ENCODE results near the gene CYB561D2. TPM values are rescaled to one million over a fixed set of nuclear protein-coding genes. Genes with fewer than 3 reads are reported as not detected.

CYB561D2 gene
- total and polyA plus RNA-seq, 9 of the 15 experiments (the other 6 are each of a cell fraction or from before 2014, with no cell fraction given), result 4.2 to 16.6 (median 9.4) TPM

DNA sequence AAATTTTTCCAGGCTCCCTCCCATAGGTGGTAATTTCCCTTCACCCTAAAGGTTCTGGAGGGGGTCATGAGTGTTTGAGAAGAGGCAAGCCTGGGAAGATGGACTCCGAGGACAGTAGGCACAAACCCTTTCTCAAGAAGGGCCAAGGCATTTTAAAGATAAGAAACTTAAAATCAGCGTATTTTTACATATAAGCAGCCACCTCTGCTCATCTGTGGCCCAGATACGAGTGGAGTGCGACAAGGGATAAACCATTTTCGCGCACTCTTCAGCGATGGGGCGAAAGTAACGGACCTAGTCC, 10.6 kb upstream of the CYB561D2 start (continued):
- TF ChIP-seq, protein P1, sequence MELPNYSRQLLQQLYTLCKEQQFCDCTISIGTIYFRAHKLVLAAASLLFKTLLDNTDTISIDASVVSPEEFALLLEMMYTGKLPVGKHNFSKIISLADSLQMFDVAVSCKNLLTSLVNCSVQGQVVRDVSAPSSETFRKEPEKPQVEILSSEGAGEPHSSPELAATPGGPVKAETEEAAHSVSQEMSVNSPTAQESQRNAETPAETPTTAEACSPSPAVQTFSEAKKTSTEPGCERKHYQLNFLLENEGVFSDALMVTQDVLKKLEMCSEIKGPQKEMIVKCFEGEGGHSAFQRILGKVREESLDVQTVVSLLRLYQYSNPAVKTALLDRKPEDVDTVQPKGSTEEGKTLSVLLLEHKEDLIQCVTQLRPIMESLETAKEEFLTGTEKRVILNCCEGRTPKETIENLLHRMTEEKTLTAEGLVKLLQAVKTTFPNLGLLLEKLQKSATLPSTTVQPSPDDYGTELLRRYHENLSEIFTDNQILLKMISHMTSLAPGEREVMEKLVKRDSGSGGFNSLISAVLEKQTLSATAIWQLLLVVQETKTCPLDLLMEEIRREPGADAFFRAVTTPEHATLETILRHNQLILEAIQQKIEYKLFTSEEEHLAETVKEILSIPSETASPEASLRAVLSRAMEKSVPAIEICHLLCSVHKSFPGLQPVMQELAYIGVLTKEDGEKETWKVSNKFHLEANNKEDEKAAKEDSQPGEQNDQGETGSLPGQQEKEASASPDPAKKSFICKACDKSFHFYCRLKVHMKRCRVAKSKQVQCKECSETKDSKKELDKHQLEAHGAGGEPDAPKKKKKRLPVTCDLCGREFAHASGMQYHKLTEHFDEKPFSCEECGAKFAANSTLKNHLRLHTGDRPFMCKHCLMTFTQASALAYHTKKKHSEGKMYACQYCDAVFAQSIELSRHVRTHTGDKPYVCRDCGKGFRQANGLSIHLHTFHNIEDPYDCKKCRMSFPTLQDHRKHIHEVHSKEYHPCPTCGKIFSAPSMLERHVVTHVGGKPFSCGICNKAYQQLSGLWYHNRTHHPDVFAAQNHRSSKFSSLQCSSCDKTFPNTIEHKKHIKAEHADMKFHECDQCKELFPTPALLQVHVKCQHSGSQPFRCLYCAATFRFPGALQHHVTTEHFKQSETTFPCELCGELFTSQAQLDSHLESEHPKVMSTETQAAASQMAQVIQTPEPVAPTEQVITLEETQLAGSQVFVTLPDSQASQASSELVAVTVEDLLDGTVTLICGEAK (IDR thresholded peaks at IDR 0.05), result no peak
- TF ChIP-seq, protein P1 (CRISPR knock-in tag; IDR thresholded peaks at IDR 0.05), result no peak
- TF ChIP-seq, protein P2, sequence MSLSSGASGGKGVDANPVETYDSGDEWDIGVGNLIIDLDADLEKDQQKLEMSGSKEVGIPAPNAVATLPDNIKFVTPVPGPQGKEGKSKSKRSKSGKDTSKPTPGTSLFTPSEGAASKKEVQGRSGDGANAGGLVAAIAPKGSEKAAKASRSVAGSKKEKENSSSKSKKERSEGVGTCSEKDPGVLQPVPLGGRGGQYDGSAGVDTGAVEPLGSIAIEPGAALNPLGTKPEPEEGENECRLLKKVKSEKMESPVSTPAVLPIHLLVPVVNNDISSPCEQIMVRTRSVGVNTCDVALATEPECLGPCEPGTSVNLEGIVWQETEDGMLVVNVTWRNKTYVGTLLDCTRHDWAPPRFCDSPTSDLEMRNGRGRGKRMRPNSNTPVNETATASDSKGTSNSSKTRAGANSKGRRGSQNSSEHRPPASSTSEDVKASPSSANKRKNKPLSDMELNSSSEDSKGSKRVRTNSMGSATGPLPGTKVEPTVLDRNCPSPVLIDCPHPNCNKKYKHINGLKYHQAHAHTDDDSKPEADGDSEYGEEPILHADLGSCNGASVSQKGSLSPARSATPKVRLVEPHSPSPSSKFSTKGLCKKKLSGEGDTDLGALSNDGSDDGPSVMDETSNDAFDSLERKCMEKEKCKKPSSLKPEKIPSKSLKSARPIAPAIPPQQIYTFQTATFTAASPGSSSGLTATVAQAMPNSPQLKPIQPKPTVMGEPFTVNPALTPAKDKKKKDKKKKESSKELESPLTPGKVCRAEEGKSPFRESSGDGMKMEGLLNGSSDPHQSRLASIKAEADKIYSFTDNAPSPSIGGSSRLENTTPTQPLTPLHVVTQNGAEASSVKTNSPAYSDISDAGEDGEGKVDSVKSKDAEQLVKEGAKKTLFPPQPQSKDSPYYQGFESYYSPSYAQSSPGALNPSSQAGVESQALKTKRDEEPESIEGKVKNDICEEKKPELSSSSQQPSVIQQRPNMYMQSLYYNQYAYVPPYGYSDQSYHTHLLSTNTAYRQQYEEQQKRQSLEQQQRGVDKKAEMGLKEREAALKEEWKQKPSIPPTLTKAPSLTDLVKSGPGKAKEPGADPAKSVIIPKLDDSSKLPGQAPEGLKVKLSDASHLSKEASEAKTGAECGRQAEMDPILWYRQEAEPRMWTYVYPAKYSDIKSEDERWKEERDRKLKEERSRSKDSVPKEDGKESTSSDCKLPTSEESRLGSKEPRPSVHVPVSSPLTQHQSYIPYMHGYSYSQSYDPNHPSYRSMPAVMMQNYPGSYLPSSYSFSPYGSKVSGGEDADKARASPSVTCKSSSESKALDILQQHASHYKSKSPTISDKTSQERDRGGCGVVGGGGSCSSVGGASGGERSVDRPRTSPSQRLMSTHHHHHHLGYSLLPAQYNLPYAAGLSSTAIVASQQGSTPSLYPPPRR (CRISPR knock-in tag; IDR thresholded peaks at IDR 0.05; ENCODE audit: borderline replicate concordance), result no peak
